NCI-H187 treated with DMSO at 0.1 percent for 48 hours (cell line): ENCODE measurements around the gene CEP120.
A peak's percentile ranks its signal among the peaks of the same experiment; 100 is the strongest.
"Not testable (repeated sequence)": the region's sequence is repeated elsewhere in the genome, so short reads cannot be mapped to it uniquely, and the experiment has no call there.

ENCODE experiments used
- DNase-seq: peaks from one replicate; lab custom pipeline; 2025; lab: John Stamatoyannopoulos, UW

CEP120 gene

DNA sequence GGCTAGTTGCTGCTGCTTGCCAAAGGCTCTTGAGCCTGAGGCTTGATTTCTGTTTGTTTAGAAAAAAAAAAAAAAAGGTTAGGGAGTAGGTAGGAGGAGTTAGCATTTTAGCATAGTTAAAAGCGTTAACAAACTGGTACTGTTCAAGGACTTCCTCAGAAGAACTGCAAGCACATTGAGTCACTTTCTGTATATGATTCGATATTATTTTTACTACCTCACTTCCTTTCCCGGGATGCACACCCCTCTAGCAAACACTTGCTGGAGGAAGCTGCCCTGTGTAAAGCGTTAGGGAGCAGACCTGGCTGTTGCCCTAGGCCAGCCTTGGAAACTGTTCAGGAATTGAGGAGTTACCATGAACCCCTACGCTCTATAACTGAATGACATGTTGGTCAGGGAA lies 15.7 kb upstream of the CEP120 start:
- DNase-seq, result no peak

GRCh38 chr5:123438244-123438643 lies 15.0 kb upstream of the CEP120 start:
- no peak for DNase-seq

GRCh38 chr5:123436201-123436600 lies 13.0 kb upstream of the CEP120 start:
- DNase-seq, result no peak

DNA sequence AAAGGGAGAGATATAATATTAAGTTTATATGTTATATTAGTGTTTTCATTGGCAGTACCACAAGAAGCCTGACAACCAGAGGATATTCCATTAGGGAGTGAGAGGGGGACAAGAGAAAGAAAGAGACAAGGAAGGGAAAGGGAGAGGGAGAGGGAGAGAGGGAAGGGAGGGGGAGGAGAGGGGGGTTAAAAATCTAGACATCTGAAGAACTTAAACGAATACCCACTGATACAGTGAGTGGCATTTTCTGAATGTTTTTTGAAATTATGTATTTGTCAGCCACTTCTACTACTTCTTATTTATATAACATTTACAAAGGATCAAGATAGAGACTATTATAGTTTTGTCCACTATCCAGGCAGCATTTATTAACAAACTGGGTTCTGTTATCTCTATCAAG lies 11.6 kb upstream of the CEP120 start:
- no peak for DNase-seq

DNA sequence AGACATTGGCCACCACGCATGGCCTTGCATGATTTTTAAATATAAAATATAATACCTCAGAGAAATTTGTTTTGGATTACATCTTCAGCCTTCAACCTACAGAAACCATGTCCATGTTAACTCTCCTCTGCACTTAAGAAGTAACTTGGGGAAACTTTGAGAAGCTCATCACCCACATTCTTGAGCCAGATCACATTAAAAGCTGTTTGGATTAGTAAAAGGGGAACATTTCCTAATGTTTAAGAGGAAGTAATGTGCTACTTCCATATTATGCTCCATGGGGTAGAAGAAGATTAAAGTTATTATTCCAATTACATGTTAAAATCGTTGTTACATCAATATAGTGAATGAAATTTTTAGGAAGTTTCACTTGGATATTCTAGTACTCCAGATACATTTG lies 10.4 kb upstream of the CEP120 start:
- DNase-seq, result no peak

DNA sequence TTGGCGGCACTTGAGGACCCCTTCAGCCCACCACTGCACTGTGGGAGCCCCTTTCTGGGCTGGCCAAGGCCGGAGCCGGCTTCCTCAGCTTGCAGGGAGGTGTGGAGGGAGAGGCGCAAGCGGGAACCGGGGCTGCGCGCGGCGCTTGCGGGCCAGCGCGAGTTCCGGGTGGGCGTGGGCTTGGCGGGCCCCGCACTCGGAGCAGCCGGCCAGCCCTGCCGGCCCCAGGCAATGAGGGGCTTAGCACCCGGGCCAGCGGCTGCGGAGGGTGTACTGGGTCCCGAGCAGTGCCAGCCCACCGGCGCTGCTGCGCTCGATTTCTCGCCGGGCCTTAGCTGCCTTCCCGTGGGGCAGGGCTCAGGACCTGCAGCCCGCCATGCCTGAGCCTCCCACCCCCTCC lies 7.2 kb upstream of the CEP120 start:
- not testable (repeated sequence) for DNase-seq

GRCh38 chr5:123429993-123430392 lies 6.8 kb upstream of the CEP120 start:
- DNase-seq, result no peak

- no peak for DNase-seq
Measured at GRCh38 chr5:123429221-123429954, 6.2 kb upstream of the CEP120 start.

DNA sequence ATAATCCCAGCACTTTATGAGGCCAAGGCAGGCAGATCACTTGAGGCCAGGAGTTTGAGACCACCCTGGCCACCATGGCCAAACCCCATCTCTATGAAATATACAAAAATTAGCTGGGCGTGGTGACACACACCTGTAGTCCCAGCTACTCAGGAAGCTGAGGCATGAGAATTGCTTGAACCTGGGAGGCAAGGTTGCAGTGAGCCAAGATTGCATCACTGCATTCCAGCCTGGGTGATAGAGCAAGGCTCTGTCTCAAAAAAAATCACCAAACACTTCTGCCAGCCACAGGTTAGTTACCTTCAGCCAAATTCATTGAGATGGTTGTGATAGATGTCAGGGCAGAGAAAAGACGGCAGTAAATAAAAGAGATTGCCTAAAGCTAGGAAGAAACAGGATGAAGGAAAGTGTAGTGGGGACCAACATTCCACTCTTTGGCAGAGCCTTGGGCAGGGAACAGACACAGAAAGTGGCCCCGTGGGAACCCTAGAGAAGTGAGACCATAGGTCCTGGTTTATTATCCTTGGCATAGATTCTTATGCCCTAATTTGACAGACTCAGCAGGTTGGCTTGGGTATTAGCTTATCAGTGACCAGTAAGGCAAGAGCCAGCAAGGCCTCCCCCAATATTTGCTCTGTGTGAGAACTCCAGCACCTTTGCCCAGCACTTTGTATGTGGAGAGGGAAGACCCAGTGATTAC lies 5.5 kb upstream of the CEP120 start:
- DNase-seq, result no peak

- no peak for DNase-seq
Measured at GRCh38 chr5:123427281-123427680, 4.1 kb upstream of the CEP120 start.

DNA sequence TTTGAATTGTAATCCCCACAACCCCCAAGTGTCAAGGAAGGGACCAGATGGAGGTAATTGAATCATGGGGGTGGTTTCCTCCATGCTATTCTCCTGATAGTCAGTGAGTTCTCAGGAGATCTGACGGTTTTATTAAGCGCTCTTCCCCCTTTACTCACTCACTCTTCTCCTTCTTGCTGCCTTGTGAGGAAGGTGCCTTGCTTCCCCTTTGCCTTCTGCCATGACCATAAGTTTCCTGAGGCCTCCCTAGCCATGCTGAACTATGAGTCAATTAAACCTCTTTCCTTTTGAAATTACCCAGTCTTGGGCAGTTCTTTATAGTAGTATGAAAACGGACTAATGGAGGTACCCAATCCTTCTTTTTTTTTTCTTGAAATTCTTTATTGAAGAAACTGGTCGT lies 2.2 kb upstream of the CEP120 start:
- no peak for DNase-seq

DNA sequence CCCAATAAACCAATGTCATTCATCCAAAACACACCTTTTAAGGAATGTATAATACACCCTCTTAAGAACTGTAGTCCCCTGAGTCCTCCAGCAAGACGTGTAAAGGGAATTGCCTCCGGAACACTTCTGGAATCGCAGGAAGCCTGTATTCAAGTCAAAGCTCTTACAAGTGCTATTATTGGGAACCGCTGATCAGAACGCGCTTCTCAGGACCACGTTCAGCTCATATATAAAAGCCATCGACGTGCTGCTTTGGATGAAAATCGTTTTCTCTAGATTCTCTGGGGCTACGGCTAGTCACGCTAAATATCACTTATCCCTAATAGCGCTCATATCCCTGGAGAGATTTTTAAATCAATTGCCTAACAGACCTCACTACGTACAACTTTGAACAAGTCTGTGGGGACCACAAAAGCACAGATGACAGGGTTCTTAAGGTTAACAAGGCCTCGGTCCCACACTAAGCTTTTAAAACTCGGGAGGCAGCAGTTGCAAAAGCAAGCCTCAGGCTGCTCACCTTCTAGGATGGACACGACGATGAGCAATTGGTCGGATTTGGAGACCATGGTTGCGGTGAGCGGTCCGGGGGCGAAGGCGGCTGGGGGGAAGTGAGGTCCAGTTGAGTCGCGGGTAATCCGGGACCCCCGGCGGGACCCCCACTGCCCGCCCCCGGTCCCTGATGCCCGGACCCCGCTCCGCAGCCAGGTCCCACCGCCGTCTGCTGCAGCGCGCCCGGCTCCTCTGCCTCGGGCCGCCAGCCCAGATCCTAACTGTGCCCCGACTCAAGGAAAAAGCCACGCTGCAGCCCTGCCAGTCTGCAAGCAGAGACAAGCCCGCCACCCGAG lies 548 bp downstream of the CEP120 start:
- DNase-seq, result peak; percentile 1

- no peak for DNase-seq
Measured at GRCh38 chr5:123421773-123422172, 1.4 kb downstream of the CEP120 start.

GRCh38 chr5:123414974-123415373 lies 8.2 kb downstream of the CEP120 start:
- DNase-seq, result no peak

DNA sequence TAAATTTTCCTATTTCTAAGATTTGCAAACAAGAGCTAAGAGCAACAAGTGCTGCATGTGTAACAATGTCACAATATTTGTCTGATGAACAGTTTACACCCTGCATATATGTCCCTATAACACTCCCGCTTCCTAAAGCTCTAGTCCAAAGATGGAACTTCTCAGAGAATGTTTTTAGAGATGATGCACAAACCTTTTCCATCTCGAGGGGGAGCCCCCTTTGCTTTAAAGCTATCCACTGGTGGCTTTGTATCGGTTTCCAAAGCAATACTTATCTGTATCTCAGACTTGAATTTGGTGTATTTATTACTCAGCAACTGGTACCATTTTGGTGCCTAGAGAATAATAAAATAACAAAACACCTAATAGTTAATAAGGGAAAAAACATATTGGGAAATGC lies 11.0 kb downstream of the CEP120 start:
- no peak for DNase-seq

DNA sequence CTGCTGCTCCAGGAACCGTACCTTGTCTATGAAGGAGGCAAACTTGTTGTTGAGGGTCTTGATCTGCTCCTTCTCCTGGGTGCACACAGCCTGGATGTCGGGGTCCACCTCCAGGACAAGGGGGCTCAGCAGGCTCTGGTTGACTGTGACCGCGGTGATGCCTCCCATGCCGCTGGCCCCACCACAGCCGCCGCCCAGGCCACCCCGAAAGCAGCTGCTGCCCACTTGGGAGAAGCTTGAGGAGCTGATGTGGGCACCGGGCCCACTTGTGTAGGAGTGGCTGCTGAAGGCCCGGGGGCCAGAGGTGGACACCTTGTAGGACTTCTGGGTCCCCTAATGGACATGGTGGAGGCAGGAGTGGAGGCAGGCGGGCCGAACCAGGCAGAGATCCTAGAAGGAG lies 21.2 kb downstream of the CEP120 start:
- DNase-seq, result not testable (repeated sequence)

GRCh38 chr5:123401320-123401719 lies 21.9 kb downstream of the CEP120 start:
- DNase-seq, result no peak

DNA sequence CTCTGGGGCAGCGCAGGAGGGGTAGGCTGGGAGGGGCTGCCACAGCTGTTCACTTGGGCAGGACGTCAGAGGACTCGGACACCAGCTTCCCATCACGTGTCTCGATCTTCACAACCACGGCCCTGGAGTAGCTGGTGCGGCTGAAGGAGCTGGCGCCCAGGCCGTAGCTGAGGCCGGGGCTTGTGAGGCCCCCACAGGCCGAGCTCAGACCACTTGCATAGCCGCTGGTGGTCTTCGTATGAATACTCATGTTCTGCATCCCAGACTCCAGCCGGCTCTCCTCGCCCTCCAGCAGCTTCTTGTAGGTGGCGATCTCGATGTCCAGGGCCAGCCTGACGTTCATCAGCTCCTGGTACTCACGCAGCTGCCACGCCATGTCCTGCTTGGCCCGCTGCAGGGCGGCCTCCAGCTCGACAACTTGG lies 22.3 kb downstream of the CEP120 start:
- DNase-seq, result not testable (repeated sequence)

- no peak for DNase-seq
Measured at GRCh38 chr5:123398058-123398733, 25.0 kb downstream of the CEP120 start.

- DNase-seq, result no peak
Measured at GRCh38 chr5:123397538-123397937, 25.7 kb downstream of the CEP120 start.

GRCh38 chr5:123391009-123391408 lies 32.2 kb downstream of the CEP120 start:
- DNase-seq, result no peak

DNA sequence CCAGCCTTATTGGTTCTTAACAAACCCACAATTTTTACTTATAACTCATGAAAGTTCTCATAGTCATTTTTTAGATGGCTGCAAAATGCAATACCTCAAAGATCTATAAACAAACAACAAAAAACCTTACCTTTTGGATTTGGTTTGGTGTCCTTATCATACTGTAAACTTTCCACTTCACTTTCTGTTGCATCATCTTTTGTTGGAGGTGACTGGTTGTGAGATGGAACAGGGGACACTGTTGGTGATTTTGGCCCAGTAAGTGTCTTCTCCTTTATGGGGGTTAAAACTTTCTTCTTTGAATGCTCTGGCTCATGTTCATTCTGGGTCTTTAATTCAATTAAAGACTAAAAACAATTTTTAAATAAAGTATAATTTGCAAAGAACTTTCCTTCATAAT lies 33.4 kb downstream of the CEP120 start:
- no peak for DNase-seq
